ENCODE data around the gene SELENOK. TPM values are rescaled to one million over a fixed set of nuclear protein-coding genes. Genes with fewer than 3 reads are reported as not detected.

Gene SELENOK
- total and polyA plus RNA-seq, 2 of the 13 experiments (the other 11 are each of a cell fraction or from before 2014, with no cell fraction given): 67.0 to 81.0 TPM

GRCh38 chr3:53843195-53844177, 48.2 kb downstream of the SELENOK start (continued):
- no peak; the same call in 1 of the 2 replicates for TF ChIP-seq AHDC1 (CRISPR knock-in tag; IDR thresholded peaks at IDR 0.05; ENCODE audit: borderline replicate concordance)
- TF ChIP-seq ZNF343 (CRISPR knock-in tag; IDR thresholded peaks at IDR 0.05): no peak
- TF ChIP-seq ZNF619 (CRISPR knock-in tag; IDR thresholded peaks at IDR 0.05): no peak; the same call in 1 of the 2 replicates
- no peak; the same call in 1 of the 2 replicates for TF ChIP-seq ISL2 (CRISPR knock-in tag; IDR thresholded peaks at IDR 0.05)
- no peak for TF ChIP-seq ZBTB37 (CRISPR knock-in tag; IDR thresholded peaks at IDR 0.05)
- TF ChIP-seq ZNF407 (CRISPR knock-in tag; IDR thresholded peaks at IDR 0.05; ENCODE audit: not compliant biosample characterization): no peak
- no peak for TF ChIP-seq SP4 (CRISPR knock-in tag; IDR thresholded peaks at IDR 0.05)
- TF ChIP-seq ZIK1 (CRISPR knock-in tag; IDR thresholded peaks at IDR 0.05; ENCODE audit: borderline replicate concordance, low read depth): no peak
- no peak for TF ChIP-seq NFE2L1 (CRISPR knock-in tag; IDR thresholded peaks at IDR 0.05; ENCODE audit: borderline replicate concordance)
- no peak for TF ChIP-seq MAFG (CRISPR knock-in tag; IDR thresholded peaks at IDR 0.05)
